T-helper 2 cell treated with Interferon-gamma antibody and Interleukin-4, amounts not matched to agents 5 μg/mL and 100 μg/mL, for 36 hours (primary cell): ENCODE data around the gene NTRK2.

Source experiments
- DNase-seq: peaks from one replicate; pipeline ENCODE4 v3.0.0; 2021; ENCODE audit warnings: low spot score
- H3K27ac Mint-ChIP-seq: one replicate; pipeline ENCODE4 v1.8.0; 2021; ENCODE audit warnings: mild to moderate bottlenecking, mixed read lengths
- H3K27me3 Mint-ChIP-seq: one replicate; pipeline ENCODE4 v1.8.0; 2021; ENCODE audit warnings: low read depth, mixed read lengths
- H3K36me3 Mint-ChIP-seq: one replicate; pipeline ENCODE4 v1.8.0; 2021; ENCODE audit warnings: low read depth, mixed read lengths
- H3K4me1 Mint-ChIP-seq: one replicate; pipeline ENCODE4 v1.8.0; 2021; ENCODE audit warnings: low read depth, mixed read lengths
- H3K4me3 Mint-ChIP-seq: one replicate; pipeline ENCODE4 v1.8.0; 2022; ENCODE audit warnings: mild to moderate bottlenecking, moderate library complexity, mixed read lengths
- H3K9me3 Mint-ChIP-seq: one replicate; pipeline ENCODE4 v1.8.0; 2021; ENCODE audit warnings: mixed read lengths

NTRK2 gene

GRCh38 chr9:84812847-84813246 is 143.3 kb downstream of the NTRK2 start:
- Mint-ChIP-seq H3K27ac (no peak overlapping the region), H3K36me3 (no peaks in the 10 kb centered on the region), H3K4me1 (no peaks in the 10 kb centered on the region), H3K4me3 (no peak overlapping the region), H3K27me3 (peaks cover 3% of the 10 kb centered on the region), H3K9me3 (no peaks in the 10 kb centered on the region)
- no peak for DNase-seq

DNA sequence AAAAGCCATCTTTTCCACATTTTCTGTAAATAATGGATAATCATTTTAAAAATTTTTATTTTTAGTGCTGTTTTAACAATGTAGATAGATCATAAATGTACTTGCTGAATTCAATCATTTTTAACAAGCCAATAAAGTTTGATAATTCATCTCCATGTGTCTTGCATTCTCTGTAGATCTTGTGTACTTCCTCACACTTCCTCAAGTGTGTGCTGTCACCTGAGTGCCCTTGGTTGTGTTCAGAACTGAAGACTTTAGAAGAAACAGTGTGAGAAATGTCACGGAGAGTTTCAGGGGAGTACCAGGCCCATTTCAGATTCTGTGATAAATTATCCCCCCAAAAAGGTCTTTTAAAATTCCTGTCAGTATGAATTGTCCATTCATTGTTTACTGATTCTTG is 146.0 kb downstream of the NTRK2 start:
- H3K4me3 Mint-ChIP-seq = no peak overlapping the region
- no peaks in the 10 kb centered on the region for H3K4me1 Mint-ChIP-seq
- no peaks in the 10 kb centered on the region for H3K9me3 Mint-ChIP-seq
- DNase-seq = no peak
- H3K27me3 Mint-ChIP-seq = peaks cover 3% of the 10 kb centered on the region
- H3K27ac Mint-ChIP-seq = no peak overlapping the region
- no peaks in the 10 kb centered on the region for H3K36me3 Mint-ChIP-seq

- Mint-ChIP-seq H3K27me3 (peaks cover 3% of the 10 kb centered on the region), H3K4me1 (no peaks in the 10 kb centered on the region), H3K36me3 (no peaks in the 10 kb centered on the region), H3K27ac (no peak overlapping the region), H3K4me3 (no peak overlapping the region), H3K9me3 (no peaks in the 10 kb centered on the region)
- DNase-seq = no peak
Observed at GRCh38 chr9:84817038-84817437, 147.5 kb downstream of the NTRK2 start.

DNA sequence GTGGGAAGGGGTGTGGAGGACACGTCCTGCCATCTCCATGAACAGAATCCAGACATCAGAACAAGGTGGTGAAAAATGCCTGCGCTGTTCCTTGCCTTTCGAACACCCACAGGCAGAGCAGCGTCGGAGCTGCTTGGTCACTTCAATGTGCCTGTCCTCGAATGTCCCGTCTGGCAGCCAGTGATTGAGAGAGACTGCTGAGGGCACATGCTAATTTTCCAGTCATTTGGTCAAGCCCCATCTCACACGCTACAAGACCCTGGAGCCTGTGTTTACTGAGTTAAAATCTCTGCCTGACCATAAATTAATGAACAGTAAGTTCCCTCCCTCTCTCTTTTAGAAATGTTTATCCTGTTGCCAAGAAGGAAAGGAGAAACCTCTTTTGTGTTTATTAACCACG is 149.3 kb downstream of the NTRK2 start:
- Mint-ChIP-seq H3K4me1 (no peaks in the 10 kb centered on the region), H3K36me3 (no peaks in the 10 kb centered on the region), H3K4me3 (no peak overlapping the region), H3K27ac (no peak overlapping the region), H3K9me3 (no peaks in the 10 kb centered on the region), H3K27me3 (no peaks in the 10 kb centered on the region)
- DNase-seq = no peak

DNA sequence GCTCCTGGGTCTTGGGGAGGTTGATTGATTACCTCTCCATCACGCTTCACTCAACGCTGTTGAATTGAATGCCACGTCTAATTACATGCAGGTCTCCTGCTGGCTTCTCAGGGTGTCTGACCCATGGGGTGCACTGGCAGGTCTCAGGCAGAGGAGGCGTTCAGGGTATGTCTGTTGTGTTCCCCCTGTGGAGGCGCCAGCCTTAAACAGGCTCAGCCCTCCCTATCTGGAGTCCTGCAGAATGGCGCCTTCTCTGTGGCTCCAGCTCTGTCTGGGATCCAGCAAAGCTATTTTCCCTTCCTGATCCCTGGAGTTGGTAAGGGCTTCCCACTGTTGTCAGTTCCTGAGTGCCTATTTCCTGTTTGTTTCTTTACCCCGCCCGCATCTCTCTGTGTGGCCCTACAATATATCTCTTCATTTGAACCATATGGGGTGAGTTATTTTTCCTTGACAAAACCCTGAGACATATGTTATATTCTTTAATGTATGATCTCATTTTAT is 150.0 kb downstream of the NTRK2 start:
- DNase-seq = no peak
- Mint-ChIP-seq H3K27me3 (no peaks in the 10 kb centered on the region), H3K27ac (no peak overlapping the region), H3K4me1 (no peaks in the 10 kb centered on the region), H3K36me3 (no peaks in the 10 kb centered on the region), H3K4me3 (no peak overlapping the region), H3K9me3 (no peaks in the 10 kb centered on the region)

- H3K4me1 Mint-ChIP-seq = no peaks in the 10 kb centered on the region
- H3K4me3 Mint-ChIP-seq = no peak overlapping the region
- H3K9me3 Mint-ChIP-seq = no peaks in the 10 kb centered on the region
- H3K27ac Mint-ChIP-seq = no peak overlapping the region
- no peak for DNase-seq
- no peaks in the 10 kb centered on the region for H3K36me3 Mint-ChIP-seq
- no peaks in the 10 kb centered on the region for H3K27me3 Mint-ChIP-seq
Observed at GRCh38 chr9:84821431-84821830, 151.9 kb downstream of the NTRK2 start.

- H3K4me3 Mint-ChIP-seq = no peak overlapping the region
- H3K4me1 Mint-ChIP-seq = no peaks in the 10 kb centered on the region
- no peaks in the 10 kb centered on the region for H3K9me3 Mint-ChIP-seq
- H3K27me3 Mint-ChIP-seq = no peaks in the 10 kb centered on the region
- DNase-seq = no peak
- H3K27ac Mint-ChIP-seq = no peak overlapping the region
- no peaks in the 10 kb centered on the region for H3K36me3 Mint-ChIP-seq
Observed at GRCh38 chr9:84822589-84823233, 153.2 kb downstream of the NTRK2 start.

DNA sequence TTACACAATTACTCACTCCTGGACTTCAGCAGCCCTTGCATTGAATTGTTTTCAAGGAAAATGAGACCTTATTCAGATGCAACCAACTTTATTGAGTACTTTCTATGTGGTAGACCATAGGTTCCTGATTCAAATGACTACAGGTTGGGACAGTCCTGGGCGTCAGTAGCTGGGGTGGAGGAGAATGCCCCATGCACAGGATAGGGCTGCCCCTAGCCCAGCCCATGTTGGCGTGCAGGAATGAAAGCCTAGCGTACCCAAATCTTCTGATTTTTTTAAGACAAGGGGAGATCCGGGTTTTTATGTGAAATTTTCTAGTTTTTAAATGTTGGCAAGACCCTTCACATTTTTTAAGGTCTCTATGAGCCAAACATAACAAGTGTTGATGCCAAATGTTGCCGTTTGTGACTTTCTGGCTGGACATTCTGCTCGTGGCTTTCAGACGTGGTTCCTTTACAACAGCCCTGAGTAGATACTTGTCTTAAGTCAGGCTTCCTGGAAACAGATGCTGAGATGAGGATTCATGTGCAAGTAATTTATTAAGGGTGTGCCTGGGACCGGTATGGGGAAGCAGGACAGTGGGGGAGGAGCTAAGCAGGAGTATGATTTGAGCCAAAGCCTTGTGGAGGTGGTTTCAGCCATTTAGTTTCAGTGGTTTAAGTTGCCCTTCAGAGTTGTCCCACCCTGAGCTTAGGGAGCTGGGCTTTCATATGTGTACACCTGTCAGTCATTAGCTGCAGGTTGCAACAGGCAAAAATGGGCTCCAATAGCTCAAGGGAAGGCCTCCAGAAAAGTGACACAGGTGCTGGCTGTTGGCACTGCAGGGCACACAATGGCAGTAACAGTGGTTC is 154.1 kb downstream of the NTRK2 start:
- Mint-ChIP-seq H3K27ac (no peak overlapping the region), H3K9me3 (no peaks in the 10 kb centered on the region), H3K4me1 (no peaks in the 10 kb centered on the region), H3K27me3 (no peaks in the 10 kb centered on the region), H3K4me3 (no peak overlapping the region), H3K36me3 (no peaks in the 10 kb centered on the region)
- no peak for DNase-seq

DNA sequence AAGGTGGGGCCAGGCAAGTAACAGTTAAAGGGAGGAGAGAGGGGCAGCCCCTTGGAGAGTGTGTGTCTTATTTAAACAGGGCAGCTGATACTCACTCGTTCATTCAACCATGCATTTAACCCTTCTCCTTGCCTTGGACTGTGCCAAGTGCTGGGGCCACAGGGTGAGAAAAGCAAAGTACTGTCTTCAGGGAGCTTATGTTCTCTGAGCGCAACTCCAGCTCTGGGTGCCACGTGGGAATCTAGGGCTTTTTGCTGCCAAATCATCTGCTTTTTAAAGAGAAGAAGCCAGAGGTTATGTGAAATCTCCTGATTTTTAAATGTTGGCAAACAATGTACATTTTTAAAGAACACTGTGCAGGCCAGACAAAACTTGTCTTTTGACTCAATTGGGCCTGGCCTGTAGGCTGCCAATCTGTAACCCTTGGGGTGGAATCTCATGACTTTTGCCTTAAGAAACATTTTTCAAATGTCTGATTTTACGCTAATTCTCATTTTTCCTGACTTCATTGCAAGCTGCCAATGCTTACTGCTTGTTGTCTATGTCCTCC is 157.8 kb downstream of the NTRK2 start:
- DNase-seq = no peak
- no peaks in the 10 kb centered on the region for H3K27me3 Mint-ChIP-seq

DNA sequence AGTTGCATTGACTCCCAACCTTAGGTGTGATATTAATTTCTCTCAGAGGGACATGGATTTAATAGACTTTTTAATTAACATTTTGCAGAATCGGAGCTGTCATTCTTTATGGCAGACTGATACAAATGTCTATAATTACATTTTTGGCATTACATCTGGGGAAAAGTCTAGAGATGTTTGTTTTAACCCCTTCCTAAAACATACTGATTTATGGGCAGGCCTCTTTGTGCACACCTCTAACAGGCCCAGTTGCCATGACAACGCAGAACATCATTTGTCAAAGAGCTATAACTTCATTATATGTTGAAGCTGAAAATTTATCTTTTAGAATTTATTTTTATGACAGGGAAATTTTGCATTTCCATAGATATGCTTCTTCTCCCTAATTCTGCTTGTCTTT is 158.5 kb downstream of the NTRK2 start:
- no peaks in the 10 kb centered on the region for H3K27me3 Mint-ChIP-seq
- no peak overlapping the region for H3K4me3 Mint-ChIP-seq
- no peak overlapping the region for H3K27ac Mint-ChIP-seq
- no peaks in the 10 kb centered on the region for H3K36me3 Mint-ChIP-seq
- H3K9me3 Mint-ChIP-seq = no peaks in the 10 kb centered on the region
- no peaks in the 10 kb centered on the region for H3K4me1 Mint-ChIP-seq
- no peak for DNase-seq

More for the DNA sequence above, 157.8 kb downstream of the NTRK2 start:
- H3K9me3 Mint-ChIP-seq = no peaks in the 10 kb centered on the region
- no peaks in the 10 kb centered on the region for H3K4me1 Mint-ChIP-seq
- no peak overlapping the region for H3K4me3 Mint-ChIP-seq
- H3K27ac Mint-ChIP-seq = no peak overlapping the region
- no peaks in the 10 kb centered on the region for H3K36me3 Mint-ChIP-seq

DNA sequence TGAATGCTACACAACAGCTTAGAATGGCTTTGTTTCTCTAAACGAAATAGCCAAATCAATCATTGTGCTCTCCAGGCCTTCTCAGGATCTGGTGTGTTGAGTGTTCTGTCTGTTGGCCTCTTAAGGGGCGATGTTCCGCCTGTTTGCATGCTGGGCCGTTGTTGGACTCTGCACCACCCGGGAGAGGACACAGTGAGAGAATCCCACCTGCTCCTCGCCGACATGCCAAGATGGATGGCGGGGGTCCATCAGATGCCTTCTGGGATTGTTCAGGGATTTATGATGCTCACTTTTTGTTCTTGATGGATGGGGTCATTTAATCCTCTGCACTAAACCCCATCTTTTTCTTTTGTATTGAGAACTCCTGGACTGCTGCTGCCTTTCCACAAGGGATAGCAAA is 159.9 kb downstream of the NTRK2 start:
- Mint-ChIP-seq H3K4me3 (no peak overlapping the region), H3K27me3 (no peaks in the 10 kb centered on the region), H3K9me3 (no peaks in the 10 kb centered on the region), H3K27ac (no peak overlapping the region), H3K36me3 (no peaks in the 10 kb centered on the region), H3K4me1 (no peaks in the 10 kb centered on the region)
- DNase-seq = no peak

GRCh38 chr9:84829997-84830696 is 160.6 kb downstream of the NTRK2 start:
- no peak for DNase-seq
- H3K27me3 Mint-ChIP-seq = no peaks in the 10 kb centered on the region
- H3K4me1 Mint-ChIP-seq = no peaks in the 10 kb centered on the region
- no peaks in the 10 kb centered on the region for H3K9me3 Mint-ChIP-seq
- H3K4me3 Mint-ChIP-seq = no peak overlapping the region
- no peaks in the 10 kb centered on the region for H3K36me3 Mint-ChIP-seq
- no peak overlapping the region for H3K27ac Mint-ChIP-seq

- H3K27ac Mint-ChIP-seq = no peak overlapping the region
- no peak overlapping the region for H3K4me3 Mint-ChIP-seq
- no peaks in the 10 kb centered on the region for H3K36me3 Mint-ChIP-seq
- H3K9me3 Mint-ChIP-seq = no peaks in the 10 kb centered on the region
- H3K4me1 Mint-ChIP-seq = no peaks in the 10 kb centered on the region
- no peak for DNase-seq
- no peaks in the 10 kb centered on the region for H3K27me3 Mint-ChIP-seq
Observed at GRCh38 chr9:84831377-84831776, 161.8 kb downstream of the NTRK2 start.

GRCh38 chr9:84832453-84832852 is 162.9 kb downstream of the NTRK2 start:
- Mint-ChIP-seq H3K4me3 (no peak overlapping the region), H3K27me3 (no peaks in the 10 kb centered on the region), H3K9me3 (no peaks in the 10 kb centered on the region), H3K4me1 (no peaks in the 10 kb centered on the region), H3K27ac (no peak overlapping the region), H3K36me3 (no peaks in the 10 kb centered on the region)
- no peak for DNase-seq
